SK-N-MC (cell line): ENCODE data around the gene PCBD1.

Source experiments
- EZH2 ChIP-seq: fragments of 200-600 bp; sonication (generic); IDR thresholded peaks from one replicate; pipeline ENCODE4 v1.6.1; 2017; ENCODE audit warnings: antibody characterized with exemption
- FOXP2 ChIP-seq: optimal IDR thresholded peaks from 2 replicates; pipeline ENCODE3; 2011; ENCODE audit warnings: mild to moderate bottlenecking, moderate library complexity; ENCODE audit not compliant: insufficient read depth; ENCODE audit errors: extremely low read length, control extremely low read depth

DNA sequence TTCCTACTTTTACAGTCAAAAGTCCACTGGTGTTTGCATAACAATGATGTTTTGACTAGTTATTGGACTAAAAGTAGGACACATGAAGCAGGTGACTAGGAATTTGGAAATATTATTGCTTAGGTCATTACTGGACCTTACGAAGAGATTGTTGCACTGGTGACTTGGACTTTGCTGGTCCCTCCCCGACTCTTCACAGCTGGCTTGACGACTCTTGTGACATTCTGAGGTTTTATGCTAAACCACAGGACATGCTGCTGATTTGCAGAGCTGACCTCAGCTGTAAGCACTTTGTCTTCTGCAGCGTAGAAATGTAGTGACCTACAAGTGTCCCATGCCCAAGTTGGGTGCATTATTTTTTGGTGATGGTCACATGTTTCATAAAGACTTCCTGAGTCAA is 21.9 kb downstream of the PCBD1 start:
- TF ChIP-seq FOXP2: no peak
- TF ChIP-seq EZH2: no peak
